Uterus (tissue), 2 donors: ENCODE results near the gene KLHL18.

ENCODE experiments used
- POLR2A ChIP-seq, 2 donors: fragments of 450-650 bp; IDR thresholded peaks; one replicate each; pipeline ENCODE4 v1.6.1; 2016; ENCODE audit warnings: antibody characterized with exemption in 2 of 2, mild to moderate bottlenecking in 1 of 2, moderate library complexity in 1 of 2
- TF ChIP-seq, protein P1 (sequence below), 4 experiments: fragments of 200-600 bp in 2 of 4; fragments of 450-650 bp in 2 of 4; sonication (generic) in 2 of 4; IDR thresholded peaks; one replicate each; pipeline ENCODE4 v1.5.1; 2016 to 2019; ENCODE audit warnings: antibody characterized with exemption in 4 of 4, mild to moderate bottlenecking in 2 of 4, moderate library complexity in 1 of 4

DNA sequence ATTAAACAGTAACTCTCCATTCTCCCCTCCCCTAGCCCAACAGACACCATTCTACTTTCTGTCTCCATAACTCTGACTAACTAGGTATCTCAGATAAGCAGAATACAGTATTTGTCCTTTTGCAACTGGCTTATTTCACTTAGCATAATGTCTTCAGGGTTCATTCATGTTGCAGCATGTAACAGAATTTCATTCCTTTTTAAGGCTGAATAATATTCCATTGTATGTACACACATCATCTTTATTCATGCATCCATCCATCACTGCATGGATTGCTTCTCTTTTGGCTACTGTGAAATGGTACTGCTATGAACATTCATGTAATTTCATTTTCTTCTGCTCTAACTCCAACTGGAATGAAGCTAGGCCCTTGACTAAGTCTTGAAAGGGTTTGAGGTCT, 96.1 kb downstream of the KLHL18 start:
- TF ChIP-seq, protein P1, sequence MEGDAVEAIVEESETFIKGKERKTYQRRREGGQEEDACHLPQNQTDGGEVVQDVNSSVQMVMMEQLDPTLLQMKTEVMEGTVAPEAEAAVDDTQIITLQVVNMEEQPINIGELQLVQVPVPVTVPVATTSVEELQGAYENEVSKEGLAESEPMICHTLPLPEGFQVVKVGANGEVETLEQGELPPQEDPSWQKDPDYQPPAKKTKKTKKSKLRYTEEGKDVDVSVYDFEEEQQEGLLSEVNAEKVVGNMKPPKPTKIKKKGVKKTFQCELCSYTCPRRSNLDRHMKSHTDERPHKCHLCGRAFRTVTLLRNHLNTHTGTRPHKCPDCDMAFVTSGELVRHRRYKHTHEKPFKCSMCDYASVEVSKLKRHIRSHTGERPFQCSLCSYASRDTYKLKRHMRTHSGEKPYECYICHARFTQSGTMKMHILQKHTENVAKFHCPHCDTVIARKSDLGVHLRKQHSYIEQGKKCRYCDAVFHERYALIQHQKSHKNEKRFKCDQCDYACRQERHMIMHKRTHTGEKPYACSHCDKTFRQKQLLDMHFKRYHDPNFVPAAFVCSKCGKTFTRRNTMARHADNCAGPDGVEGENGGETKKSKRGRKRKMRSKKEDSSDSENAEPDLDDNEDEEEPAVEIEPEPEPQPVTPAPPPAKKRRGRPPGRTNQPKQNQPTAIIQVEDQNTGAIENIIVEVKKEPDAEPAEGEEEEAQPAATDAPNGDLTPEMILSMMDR (IDR thresholded peaks at IDR 0.05), result no peak
- no peak for TF ChIP-seq POLR2A (IDR thresholded peaks at IDR 0.05)
